A673 (cell line): Measurements from ENCODE around the gene ISCU. TPM values are rescaled to one million over a fixed set of nuclear protein-coding genes. Genes with fewer than 3 reads are reported as not detected.

Experiments
- BruUV-seq: library from RNA; stranded (reverse); fragments of 400-500 nt; replicated peaks from 2 replicates; lab custom pipeline; 2021; lab: Mats Ljungman, UMichigan
- CTCF ChIA-PET: fragments of 300-600 bp; sonication (Branson Sonifier 250); formaldehyde crosslinking; loops from one replicate; lab custom pipeline; 2022; ENCODE audit warnings: antibody characterized with exemption; lab: Charles Lee
- POLR2A ChIA-PET: fragments of 300-600 bp; sonication (Branson Sonifier 250); formaldehyde crosslinking; loops from one replicate; lab custom pipeline; 2022; ENCODE audit warnings: antibody characterized with exemption; ENCODE audit not compliant: low non-redundant PET; lab: Charles Lee
- DNase-seq: peaks from one replicate; pipeline ENCODE4 v3.0.0-alpha.2; 2015; ENCODE audit warnings: low spot score
- H3K27ac ChIP-seq: fragments of 200-600 bp; sonication (generic); 2 replicates; pipeline ENCODE4 v1.5.1; 2016; ENCODE audit warnings: mixed run types, low read depth, mild to moderate bottlenecking, mixed read lengths, antibody characterized with exemption, low read length; ENCODE audit not compliant: poor library complexity, severe bottlenecking
- H3K27me3 ChIP-seq: fragments of 200-600 bp; sonication (generic); replicated peaks from 2 replicates; pipeline ENCODE4 v1.6.1; 2017; ENCODE audit warnings: mixed run types, low read depth, mild to moderate bottlenecking, mixed read lengths, antibody characterized with exemption, low read length; ENCODE audit not compliant: insufficient read depth, poor library complexity
- H3K36me3 ChIP-seq: fragments of 200-600 bp; sonication (generic); 2 replicates; pipeline ENCODE4 v1.6.1; 2016; ENCODE audit warnings: mixed run types, mild to moderate bottlenecking, mixed read lengths, antibody characterized with exemption, low read length; ENCODE audit not compliant: insufficient read depth, poor library complexity, severe bottlenecking
- H3K4me1 ChIP-seq: fragments of 200-600 bp; sonication (generic); 2 replicates; pipeline ENCODE4 v1.6.1; 2017; ENCODE audit warnings: mixed run types, mild to moderate bottlenecking, mixed read lengths, antibody characterized with exemption, low read length; ENCODE audit not compliant: insufficient read depth, poor library complexity, severe bottlenecking
- H3K4me3 ChIP-seq: fragments of 200-600 bp; sonication (generic); 2 replicates; pipeline ENCODE4 v1.5.1; 2016; ENCODE audit warnings: low read depth, mixed run types, mild to moderate bottlenecking, mixed read lengths, low read length; ENCODE audit not compliant: poor library complexity, severe bottlenecking
- H3K9me3 ChIP-seq: fragments of 200-600 bp; sonication (generic); 2 replicates; pipeline ENCODE4 v1.6.1; 2016; ENCODE audit warnings: mixed run types, low read depth, mild to moderate bottlenecking, mixed read lengths, antibody characterized with exemption, low read length; ENCODE audit not compliant: poor library complexity, severe bottlenecking
- CTCF ChIP-seq: fragments of 300-800, 200-600 bp; sonication (generic); conservative IDR thresholded peaks from 2 replicates; pipeline ENCODE4 v1.5.1; 2017; ENCODE audit warnings: low read depth, mild to moderate bottlenecking, antibody characterized with exemption, low read length, moderate library complexity, mixed read lengths
- EZH2 ChIP-seq: fragments of 200-600 bp; sonication (generic); IDR thresholded peaks from 2 replicates; pipeline ENCODE4 v1.6.1; 2017; ENCODE audit warnings: borderline replicate concordance, low read depth, mild to moderate bottlenecking, mixed read lengths, antibody characterized with exemption, low read length; ENCODE audit not compliant: poor library complexity, severe bottlenecking
- intact Hi-C: fragments of 100-400 bp; cut with micrococcal nuclease; formaldehyde crosslinking; loops from one replicate; pipeline ENCODE4 v1.10.0; 2022; ENCODE audit not compliant: unreplicated experiment
- total RNA-seq: library from RNA; stranded (reverse); gene quantifications from 2 replicates; pipeline ENCODE4 v1.2.3, GENCODE V29; 2021

ISCU gene
- total RNA-seq, 1 experiment from 2014 or later = 73.4 TPM

- CTCF ChIA-PET = no interaction called here
- Histone ChIP-seq H3K4me1 (peaks cover 12% of the 10 kb centered on the region), H3K4me3 (peak overlapping the region; percentile 87), H3K9me3 (no peaks in the 10 kb centered on the region), H3K27ac (peak overlapping the region; percentile 62), H3K36me3 (peaks cover 34% of the 10 kb centered on the region), H3K27me3 (no peaks in the 10 kb centered on the region)
- POLR2A ChIA-PET = no interaction called here
- intact Hi-C loops = loop anchor here (5.0 to 10.0 kb wide), 2 partner anchors 101 to 601 kb away; no protein-coding TSS in a partner anchor
- no peak for DNase-seq
- TF ChIP-seq EZH2 (no peak), CTCF (no peak)
- no TSS peak for BruUV-seq
These were observed 46.5 kb upstream of the ISCU start for GRCh38 chr12:108515916-108516315.

GRCh38 chr12:108516511-108517275 lies 45.7 kb upstream of the ISCU start:
- Histone ChIP-seq H3K4me1 (peaks cover 12% of the 10 kb centered on the region), H3K27ac (no peak overlapping the region), H3K27me3 (no peaks in the 10 kb centered on the region), H3K9me3 (no peaks in the 10 kb centered on the region), H3K4me3 (no peak overlapping the region), H3K36me3 (peaks cover 41% of the 10 kb centered on the region)
- CTCF ChIA-PET = interaction anchor here (0.7 kb wide), 1 partner anchor 96 kb away, joined by 4 read pairs; no protein-coding TSS in a partner anchor
- BruUV-seq = no TSS peak
- intact Hi-C loops = loop anchor here (5.0 to 10.0 kb wide), 2 partner anchors 101 to 602 kb away; no protein-coding TSS in a partner anchor
- 0 out of 2 replicates have a peak, but pooled peaks have one; percentile 25 for TF ChIP-seq CTCF
- TF ChIP-seq EZH2 = no peak
- POLR2A ChIA-PET = no interaction called here
- DNase-seq = no peak

GRCh38 chr12:108517288-108518100 lies 44.9 kb upstream of the ISCU start:
- CTCF ChIA-PET = no interaction called here
- H3K4me3 ChIP-seq = no peak overlapping the region
- BruUV-seq = no TSS peak
- no peak for TF ChIP-seq EZH2
- TF ChIP-seq CTCF = no peak
- intact Hi-C loops = loop anchor here (5.0 to 10.0 kb wide), 2 partner anchors 100 to 603 kb away; no protein-coding TSS in a partner anchor
- DNase-seq = no peak
- peaks cover 50% of the 10 kb centered on the region for H3K36me3 ChIP-seq
- no peaks in the 10 kb centered on the region for H3K9me3 ChIP-seq
- peaks cover 7% of the 10 kb centered on the region for H3K4me1 ChIP-seq
- POLR2A ChIA-PET = no interaction called here
- H3K27me3 ChIP-seq = no peaks in the 10 kb centered on the region
- H3K27ac ChIP-seq = no peak overlapping the region
